Measurements from ENCODE around the gene RPEL1.

DNA sequence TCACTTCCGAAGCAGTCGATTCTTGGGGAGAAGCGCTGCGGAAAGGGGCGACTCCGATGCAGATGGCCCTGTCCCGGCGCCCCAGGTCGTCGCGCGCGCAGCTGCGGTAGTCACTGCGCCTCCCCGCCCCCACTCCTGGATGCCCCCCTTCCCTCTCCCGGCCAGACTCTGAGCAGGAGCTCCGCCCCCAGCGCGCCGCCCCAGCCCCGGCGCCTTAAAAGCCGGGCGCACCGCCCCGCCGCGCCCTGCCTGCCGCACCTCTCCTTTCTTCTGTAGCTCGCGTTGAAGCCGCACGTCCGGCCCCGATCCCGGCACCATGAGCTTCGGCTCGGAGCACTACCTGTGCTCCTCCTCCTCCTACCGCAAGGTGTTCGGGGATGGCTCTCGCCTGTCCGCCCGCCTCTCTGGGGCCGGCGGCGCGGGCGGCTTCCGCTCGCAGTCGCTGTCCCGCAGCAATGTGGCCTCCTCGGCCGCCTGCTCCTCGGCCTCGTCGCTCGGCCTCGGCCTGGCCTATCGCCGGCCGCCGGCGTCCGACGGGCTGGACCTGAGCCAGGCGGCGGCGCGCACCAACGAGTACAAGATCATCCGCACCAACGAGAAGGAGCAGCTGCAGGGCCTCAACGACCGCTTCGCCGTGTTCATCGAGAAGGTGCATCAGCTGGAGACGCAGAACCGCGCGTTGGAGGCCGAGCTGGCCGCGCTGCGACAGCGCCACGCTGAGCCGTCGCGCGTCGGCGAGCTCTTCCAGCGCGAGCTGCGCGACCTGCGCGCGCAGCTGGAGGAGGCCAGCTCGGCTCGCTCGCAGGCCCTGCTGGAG is 31.4 kb downstream of the RPEL1 start, which contains the start of gene INA:
- TF ChIP-seq, protein P1, sequence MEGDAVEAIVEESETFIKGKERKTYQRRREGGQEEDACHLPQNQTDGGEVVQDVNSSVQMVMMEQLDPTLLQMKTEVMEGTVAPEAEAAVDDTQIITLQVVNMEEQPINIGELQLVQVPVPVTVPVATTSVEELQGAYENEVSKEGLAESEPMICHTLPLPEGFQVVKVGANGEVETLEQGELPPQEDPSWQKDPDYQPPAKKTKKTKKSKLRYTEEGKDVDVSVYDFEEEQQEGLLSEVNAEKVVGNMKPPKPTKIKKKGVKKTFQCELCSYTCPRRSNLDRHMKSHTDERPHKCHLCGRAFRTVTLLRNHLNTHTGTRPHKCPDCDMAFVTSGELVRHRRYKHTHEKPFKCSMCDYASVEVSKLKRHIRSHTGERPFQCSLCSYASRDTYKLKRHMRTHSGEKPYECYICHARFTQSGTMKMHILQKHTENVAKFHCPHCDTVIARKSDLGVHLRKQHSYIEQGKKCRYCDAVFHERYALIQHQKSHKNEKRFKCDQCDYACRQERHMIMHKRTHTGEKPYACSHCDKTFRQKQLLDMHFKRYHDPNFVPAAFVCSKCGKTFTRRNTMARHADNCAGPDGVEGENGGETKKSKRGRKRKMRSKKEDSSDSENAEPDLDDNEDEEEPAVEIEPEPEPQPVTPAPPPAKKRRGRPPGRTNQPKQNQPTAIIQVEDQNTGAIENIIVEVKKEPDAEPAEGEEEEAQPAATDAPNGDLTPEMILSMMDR (IDR thresholded peaks at IDR 0.05) = no peak
- TF ChIP-seq EP300 (IDR thresholded peaks at IDR 0.05) (no peak), POLR2A (IDR thresholded peaks at IDR 0.05) (no peak), POLR2AphosphoS5 (IDR thresholded peaks at IDR 0.05) (no peak)
